HEK293 (cell line): ENCODE data around the gene CEBPE.

Experiments used
- CTCF ChIA-PET: fragments of 350-600 bp; formaldehyde crosslinking; extraction: SDS; loops from one replicate; lab custom pipeline; 2021; ENCODE audit warnings: antibody characterized with exemption; lab: Yijun Ruan, JAX
- POLR2A ChIA-PET: fragments of 300-600 bp; formaldehyde crosslinking; extraction: SDS; loops from one replicate; lab custom pipeline; 2020; ENCODE audit warnings: antibody characterized with exemption, inconsistent platforms; lab: Yijun Ruan, JAX
- H3K27ac ChIP-seq: fragments of 200-500 bp; sonication (Bioruptor generic); 2 replicates; pipeline ENCODE4 v1.5.1; 2014; ENCODE audit warnings: low read depth, low read length, control low read depth, inconsistent platforms; ENCODE audit errors: extremely low read depth
- H3K36me3 ChIP-seq, 2 experiments: fragments of 200-500 bp in 1 of 2; sonication (Bioruptor generic) in 1 of 2; 1 replicate in 1 of 2; 2 replicates in 1 of 2; pipeline ENCODE4 v1.5.1; 2014 to 2017; ENCODE audit warnings: inconsistent platforms in 2 of 2, low read length in 2 of 2; ENCODE audit not compliant: control insufficient read depth in 2 of 2, insufficient read depth in 1 of 2
- H3K4me1 ChIP-seq: fragments of 200-500 bp; sonication (Bioruptor generic); 2 replicates; pipeline ENCODE4 v1.5.1; 2014; ENCODE audit warnings: mild to moderate bottlenecking, low read length, inconsistent platforms; ENCODE audit not compliant: control insufficient read depth, insufficient read depth
- H3K4me3 ChIP-seq: 2 replicates; pipeline ENCODE4 v1.5.1; 2011; ENCODE audit warnings: low read depth, mild to moderate bottlenecking, control low read depth, low read length, moderate library complexity
- H3K9me3 ChIP-seq: fragments of 200-500 bp; sonication (Bioruptor generic); 2 replicates; pipeline ENCODE4 v1.5.1; 2014; ENCODE audit warnings: low read depth, low read length, inconsistent platforms; ENCODE audit not compliant: control insufficient read depth, insufficient read depth
- EGR2 ChIP-seq: fragments of 450-650 bp; formaldehyde crosslinking; IDR thresholded peaks from 2 replicates; pipeline ENCODE4 v1.5.1; 2016; ENCODE audit warnings: low read depth, missing biosample characterization, missing genetic modification characterization
- GLIS1 ChIP-seq: fragments of 450-650 bp; formaldehyde crosslinking; IDR thresholded peaks from 2 replicates; pipeline ENCODE4 v1.5.1; 2016; ENCODE audit warnings: missing biosample characterization, missing genetic modification characterization
- SCRT1 ChIP-seq: fragments of 450-650 bp; formaldehyde crosslinking; IDR thresholded peaks from 2 replicates; pipeline ENCODE4 v1.5.1; 2016; ENCODE audit warnings: missing biosample characterization, missing genetic modification characterization, borderline replicate concordance
- SP7 ChIP-seq: fragments of 450-650 bp; formaldehyde crosslinking; IDR thresholded peaks from 2 replicates; pipeline ENCODE4 v1.5.1; 2016; ENCODE audit warnings: missing biosample characterization, missing genetic modification characterization
- ZFHX2 ChIP-seq: fragments of 450-650 bp; formaldehyde crosslinking; conservative IDR thresholded peaks from 2 replicates; pipeline ENCODE4 v1.5.1; 2016; ENCODE audit warnings: missing biosample characterization, missing genetic modification characterization
- ZNF175 ChIP-seq: fragments of 450-650 bp; formaldehyde crosslinking; IDR thresholded peaks from 2 replicates; pipeline ENCODE4 v1.5.1; 2016; ENCODE audit warnings: missing biosample characterization, missing genetic modification characterization
- ZNF223 ChIP-seq: fragments of 450-650 bp; formaldehyde crosslinking; IDR thresholded peaks from 2 replicates; pipeline ENCODE4 v1.5.1; 2016; ENCODE audit warnings: missing biosample characterization, missing genetic modification characterization
- TF ChIP-seq, protein P1 (sequence below): fragments of 450-650 bp; formaldehyde crosslinking; IDR thresholded peaks from 2 replicates; pipeline ENCODE4 v1.5.1; 2016; ENCODE audit warnings: missing biosample characterization, missing genetic modification characterization, borderline replicate concordance
- TF ChIP-seq, protein P2 (sequence below): fragments of 450-650 bp; formaldehyde crosslinking; IDR thresholded peaks from 2 replicates; pipeline ENCODE4 v1.5.1; 2016; ENCODE audit warnings: missing biosample characterization, missing genetic modification characterization

Gene CEBPE

DNA sequence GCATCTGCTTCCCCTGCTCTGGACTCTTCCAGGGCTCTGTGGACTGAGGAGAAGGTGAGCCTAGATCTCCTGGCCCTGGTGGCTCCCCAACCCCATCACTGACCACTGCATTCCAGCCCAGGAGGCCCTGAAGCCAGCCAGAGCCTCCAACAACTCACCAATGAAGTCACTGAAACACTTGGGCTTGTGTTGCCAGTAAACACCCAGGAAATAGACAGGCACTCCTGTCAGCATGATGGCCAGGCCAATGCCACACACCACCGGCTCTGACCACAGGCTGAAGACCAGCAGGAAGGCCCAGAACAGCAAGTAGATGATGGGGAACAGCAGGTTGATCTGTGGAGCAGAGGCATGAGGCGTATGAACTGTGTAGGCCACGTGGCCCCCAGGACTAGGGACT lies 8.8 kb upstream of the CEBPE start (continued):
- TF ChIP-seq, protein P1, sequence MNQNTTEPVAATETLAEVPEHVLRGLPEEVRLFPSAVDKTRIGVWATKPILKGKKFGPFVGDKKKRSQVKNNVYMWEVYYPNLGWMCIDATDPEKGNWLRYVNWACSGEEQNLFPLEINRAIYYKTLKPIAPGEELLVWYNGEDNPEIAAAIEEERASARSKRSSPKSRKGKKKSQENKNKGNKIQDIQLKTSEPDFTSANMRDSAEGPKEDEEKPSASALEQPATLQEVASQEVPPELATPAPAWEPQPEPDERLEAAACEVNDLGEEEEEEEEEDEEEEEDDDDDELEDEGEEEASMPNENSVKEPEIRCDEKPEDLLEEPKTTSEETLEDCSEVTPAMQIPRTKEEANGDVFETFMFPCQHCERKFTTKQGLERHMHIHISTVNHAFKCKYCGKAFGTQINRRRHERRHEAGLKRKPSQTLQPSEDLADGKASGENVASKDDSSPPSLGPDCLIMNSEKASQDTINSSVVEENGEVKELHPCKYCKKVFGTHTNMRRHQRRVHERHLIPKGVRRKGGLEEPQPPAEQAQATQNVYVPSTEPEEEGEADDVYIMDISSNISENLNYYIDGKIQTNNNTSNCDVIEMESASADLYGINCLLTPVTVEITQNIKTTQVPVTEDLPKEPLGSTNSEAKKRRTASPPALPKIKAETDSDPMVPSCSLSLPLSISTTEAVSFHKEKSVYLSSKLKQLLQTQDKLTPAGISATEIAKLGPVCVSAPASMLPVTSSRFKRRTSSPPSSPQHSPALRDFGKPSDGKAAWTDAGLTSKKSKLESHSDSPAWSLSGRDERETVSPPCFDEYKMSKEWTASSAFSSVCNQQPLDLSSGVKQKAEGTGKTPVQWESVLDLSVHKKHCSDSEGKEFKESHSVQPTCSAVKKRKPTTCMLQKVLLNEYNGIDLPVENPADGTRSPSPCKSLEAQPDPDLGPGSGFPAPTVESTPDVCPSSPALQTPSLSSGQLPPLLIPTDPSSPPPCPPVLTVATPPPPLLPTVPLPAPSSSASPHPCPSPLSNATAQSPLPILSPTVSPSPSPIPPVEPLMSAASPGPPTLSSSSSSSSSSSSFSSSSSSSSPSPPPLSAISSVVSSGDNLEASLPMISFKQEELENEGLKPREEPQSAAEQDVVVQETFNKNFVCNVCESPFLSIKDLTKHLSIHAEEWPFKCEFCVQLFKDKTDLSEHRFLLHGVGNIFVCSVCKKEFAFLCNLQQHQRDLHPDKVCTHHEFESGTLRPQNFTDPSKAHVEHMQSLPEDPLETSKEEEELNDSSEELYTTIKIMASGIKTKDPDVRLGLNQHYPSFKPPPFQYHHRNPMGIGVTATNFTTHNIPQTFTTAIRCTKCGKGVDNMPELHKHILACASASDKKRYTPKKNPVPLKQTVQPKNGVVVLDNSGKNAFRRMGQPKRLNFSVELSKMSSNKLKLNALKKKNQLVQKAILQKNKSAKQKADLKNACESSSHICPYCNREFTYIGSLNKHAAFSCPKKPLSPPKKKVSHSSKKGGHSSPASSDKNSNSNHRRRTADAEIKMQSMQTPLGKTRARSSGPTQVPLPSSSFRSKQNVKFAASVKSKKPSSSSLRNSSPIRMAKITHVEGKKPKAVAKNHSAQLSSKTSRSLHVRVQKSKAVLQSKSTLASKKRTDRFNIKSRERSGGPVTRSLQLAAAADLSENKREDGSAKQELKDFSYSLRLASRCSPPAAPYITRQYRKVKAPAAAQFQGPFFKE (tag by site-specific recombination): no peak
- no peak for TF ChIP-seq SCRT1
- no peak for TF ChIP-seq ZNF175 (tag by site-specific recombination)

DNA sequence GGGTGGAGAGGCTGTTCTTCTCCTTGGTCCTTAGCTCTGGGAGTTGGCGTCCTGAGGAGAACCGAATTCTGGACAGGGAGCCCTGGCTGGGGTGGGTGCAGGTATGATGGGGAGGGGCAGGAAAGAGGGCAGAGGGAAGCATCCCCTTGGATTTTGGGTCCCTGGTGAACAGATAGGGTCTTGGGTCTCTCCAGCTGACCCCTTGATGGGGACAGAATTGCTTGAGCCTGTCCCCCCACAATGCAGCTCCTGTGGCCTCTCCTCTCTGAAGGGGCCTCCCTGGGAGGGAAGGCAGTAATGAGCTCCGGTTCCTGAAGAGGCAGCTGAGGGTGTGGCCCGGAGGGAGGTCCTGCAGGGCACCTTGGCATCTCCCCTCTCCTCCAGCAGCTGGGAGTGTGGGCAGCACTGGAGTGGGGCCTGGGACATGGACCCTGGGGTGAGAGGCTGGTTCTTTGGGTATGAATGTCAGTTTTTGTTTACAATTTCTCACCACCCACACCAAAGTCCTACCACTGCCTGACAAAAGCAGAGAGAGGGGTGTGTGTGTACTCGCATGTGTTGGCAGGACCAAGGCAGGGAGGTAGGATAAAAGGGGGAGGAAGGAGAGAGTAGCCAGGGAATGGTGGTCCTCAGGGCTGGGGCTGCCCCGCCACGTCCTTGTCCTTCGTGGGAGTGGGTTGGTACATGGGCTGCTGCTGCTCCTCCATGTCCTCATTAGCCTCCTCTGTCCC lies 7.7 kb upstream of the CEBPE start:
- H3K36me3 ChIP-seq: peaks cover 0 to 11% of the 10 kb centered on the region in 2 experiments; a peak in 1 of 3 replicates
- ChIA-PET POLR2A (no interaction called here), CTCF (interaction anchor here (11.2 kb wide), 1 partner anchor 60 kb away, joined by 424 read pairs; the partner anchor contains the start of gene SLC7A8)
- no peak overlapping the region for H3K4me3 ChIP-seq
- no peaks in the 10 kb centered on the region for H3K9me3 ChIP-seq
- H3K27ac ChIP-seq: no peak overlapping the region
- no peak for TF ChIP-seq ZNF223 (tag by site-specific recombination)
- TF ChIP-seq ZFHX2 (tag by site-specific recombination): peak; percentile 82
- peak; percentile 82 for TF ChIP-seq GLIS1 (tag by site-specific recombination)
- peak; percentile 66 for TF ChIP-seq EGR2
- TF ChIP-seq, protein P2, sequence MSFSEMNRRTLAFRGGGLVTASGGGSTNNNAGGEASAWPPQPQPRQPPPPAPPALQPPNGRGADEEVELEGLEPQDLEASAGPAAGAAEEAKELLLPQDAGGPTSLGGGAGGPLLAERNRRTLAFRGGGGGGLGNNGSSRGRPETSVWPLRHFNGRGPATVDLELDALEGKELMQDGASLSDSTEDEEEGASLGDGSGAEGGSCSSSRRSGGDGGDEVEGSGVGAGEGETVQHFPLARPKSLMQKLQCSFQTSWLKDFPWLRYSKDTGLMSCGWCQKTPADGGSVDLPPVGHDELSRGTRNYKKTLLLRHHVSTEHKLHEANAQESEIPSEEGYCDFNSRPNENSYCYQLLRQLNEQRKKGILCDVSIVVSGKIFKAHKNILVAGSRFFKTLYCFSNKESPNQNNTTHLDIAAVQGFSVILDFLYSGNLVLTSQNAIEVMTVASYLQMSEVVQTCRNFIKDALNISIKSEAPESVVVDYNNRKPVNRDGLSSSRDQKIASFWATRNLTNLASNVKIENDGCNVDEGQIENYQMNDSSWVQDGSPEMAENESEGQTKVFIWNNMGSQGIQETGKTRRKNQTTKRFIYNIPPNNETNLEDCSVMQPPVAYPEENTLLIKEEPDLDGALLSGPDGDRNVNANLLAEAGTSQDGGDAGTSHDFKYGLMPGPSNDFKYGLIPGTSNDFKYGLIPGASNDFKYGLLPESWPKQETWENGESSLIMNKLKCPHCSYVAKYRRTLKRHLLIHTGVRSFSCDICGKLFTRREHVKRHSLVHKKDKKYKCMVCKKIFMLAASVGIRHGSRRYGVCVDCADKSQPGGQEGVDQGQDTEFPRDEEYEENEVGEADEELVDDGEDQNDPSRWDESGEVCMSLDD (tag by site-specific recombination): no peak
- TF ChIP-seq, all 188 proteins: peak for 3
- no peaks in the 10 kb centered on the region for H3K4me1 ChIP-seq

DNA sequence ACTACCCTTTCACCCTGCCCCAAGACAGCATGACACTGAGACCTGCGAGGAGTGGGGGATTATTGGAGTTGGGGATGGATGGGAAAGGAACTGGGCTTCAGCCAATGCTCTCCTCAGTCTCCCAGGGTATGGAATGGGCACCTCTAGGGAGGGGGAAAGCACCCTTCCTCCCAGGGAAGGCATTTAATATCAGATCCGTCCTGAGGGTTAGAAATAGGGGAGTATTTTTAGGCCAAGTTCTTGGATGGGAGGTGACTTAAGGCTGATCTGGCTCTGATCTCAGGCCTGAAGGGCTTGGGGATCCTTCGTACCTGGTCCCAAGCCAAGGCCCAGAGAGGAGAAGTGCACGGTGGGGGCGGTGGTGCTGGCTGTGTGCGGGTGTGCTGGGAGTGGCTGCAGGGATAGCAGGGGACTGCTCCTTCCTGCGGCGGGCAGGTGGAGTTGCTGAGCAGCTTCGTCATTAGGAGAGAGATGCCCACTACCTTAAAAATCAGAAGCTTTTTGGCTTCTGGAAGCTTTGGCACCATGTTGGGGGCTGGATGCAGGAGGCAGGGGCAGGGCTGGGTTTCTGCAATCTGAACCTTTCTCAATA lies 7.0 kb upstream of the CEBPE start:
- ChIA-PET CTCF (interaction anchor here (11.2 kb wide), 1 partner anchor 60 kb away, joined by 424 read pairs; the partner anchor contains the start of gene SLC7A8), POLR2A (no interaction called here)
- Histone ChIP-seq H3K4me1 (no peaks in the 10 kb centered on the region), H3K27ac (no peak overlapping the region), H3K9me3 (no peaks in the 10 kb centered on the region), H3K4me3 (no peak overlapping the region), H3K36me3 (peaks cover 0 to 11% of the 10 kb centered on the region in 2 experiments; a peak in 1 of 3 replicates)
- no peak for TF ChIP-seq SP7 (tag by site-specific recombination)
- TF ChIP-seq ZFHX2 (tag by site-specific recombination): 0 out of 2 replicates have a peak, but pooled peaks have one; percentile 32
- TF ChIP-seq EGR2: 0 out of 2 replicates have a peak, but pooled peaks have one; percentile 16
